ENCODE data around the gene DNAH11. TPM values are rescaled to one million over a fixed set of nuclear protein-coding genes. Genes with fewer than 3 reads are reported as not detected.

DNAH11 gene
- polyA plus RNA-seq, 1 donor from 2014 or later = 0.16 TPM

- Histone ChIP-seq H2AFZ (ENCODE audit: low read depth, low read length) (no peak overlapping the region), H3K4me3 (ENCODE audit: low read length) (no peak overlapping the region)
- TF ChIP-seq, protein P1, sequence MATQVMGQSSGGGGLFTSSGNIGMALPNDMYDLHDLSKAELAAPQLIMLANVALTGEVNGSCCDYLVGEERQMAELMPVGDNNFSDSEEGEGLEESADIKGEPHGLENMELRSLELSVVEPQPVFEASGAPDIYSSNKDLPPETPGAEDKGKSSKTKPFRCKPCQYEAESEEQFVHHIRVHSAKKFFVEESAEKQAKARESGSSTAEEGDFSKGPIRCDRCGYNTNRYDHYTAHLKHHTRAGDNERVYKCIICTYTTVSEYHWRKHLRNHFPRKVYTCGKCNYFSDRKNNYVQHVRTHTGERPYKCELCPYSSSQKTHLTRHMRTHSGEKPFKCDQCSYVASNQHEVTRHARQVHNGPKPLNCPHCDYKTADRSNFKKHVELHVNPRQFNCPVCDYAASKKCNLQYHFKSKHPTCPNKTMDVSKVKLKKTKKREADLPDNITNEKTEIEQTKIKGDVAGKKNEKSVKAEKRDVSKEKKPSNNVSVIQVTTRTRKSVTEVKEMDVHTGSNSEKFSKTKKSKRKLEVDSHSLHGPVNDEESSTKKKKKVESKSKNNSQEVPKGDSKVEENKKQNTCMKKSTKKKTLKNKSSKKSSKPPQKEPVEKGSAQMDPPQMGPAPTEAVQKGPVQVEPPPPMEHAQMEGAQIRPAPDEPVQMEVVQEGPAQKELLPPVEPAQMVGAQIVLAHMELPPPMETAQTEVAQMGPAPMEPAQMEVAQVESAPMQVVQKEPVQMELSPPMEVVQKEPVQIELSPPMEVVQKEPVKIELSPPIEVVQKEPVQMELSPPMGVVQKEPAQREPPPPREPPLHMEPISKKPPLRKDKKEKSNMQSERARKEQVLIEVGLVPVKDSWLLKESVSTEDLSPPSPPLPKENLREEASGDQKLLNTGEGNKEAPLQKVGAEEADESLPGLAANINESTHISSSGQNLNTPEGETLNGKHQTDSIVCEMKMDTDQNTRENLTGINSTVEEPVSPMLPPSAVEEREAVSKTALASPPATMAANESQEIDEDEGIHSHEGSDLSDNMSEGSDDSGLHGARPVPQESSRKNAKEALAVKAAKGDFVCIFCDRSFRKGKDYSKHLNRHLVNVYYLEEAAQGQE (IDR thresholded peaks at IDR 0.05; ENCODE audit: borderline replicate concordance) = no peak
- TF ChIP-seq POLR2AphosphoS5 (IDR thresholded peaks at IDR 0.05) (no peak), TAF1 (IDR thresholded peaks at IDR 0.05; ENCODE audit: low read depth) (no peak), EP300 (conservative IDR thresholded peaks at IDR 0.05; ENCODE audit: poor library complexity, severe bottlenecking) (no peak), MXI1 (conservative IDR thresholded peaks at IDR 0.05; ENCODE audit: poor library complexity, severe bottlenecking) (no peak), RAD21 (conservative IDR thresholded peaks at IDR 0.05) (no peak), CTCF (IDR thresholded peaks at IDR 0.05; ENCODE audit: poor library complexity, severe bottlenecking) (no peak), EZH2 (IDR thresholded peaks at IDR 0.05; ENCODE audit: borderline replicate concordance, insufficient read depth, low read length, poor library complexity, severe bottlenecking) (no peak), SMC3 (conservative IDR thresholded peaks at IDR 0.05; ENCODE audit: poor library complexity) (no peak)
Measured at GRCh38 chr7:21504021-21504420, 38.8 kb upstream of the DNAH11 start.

DNA sequence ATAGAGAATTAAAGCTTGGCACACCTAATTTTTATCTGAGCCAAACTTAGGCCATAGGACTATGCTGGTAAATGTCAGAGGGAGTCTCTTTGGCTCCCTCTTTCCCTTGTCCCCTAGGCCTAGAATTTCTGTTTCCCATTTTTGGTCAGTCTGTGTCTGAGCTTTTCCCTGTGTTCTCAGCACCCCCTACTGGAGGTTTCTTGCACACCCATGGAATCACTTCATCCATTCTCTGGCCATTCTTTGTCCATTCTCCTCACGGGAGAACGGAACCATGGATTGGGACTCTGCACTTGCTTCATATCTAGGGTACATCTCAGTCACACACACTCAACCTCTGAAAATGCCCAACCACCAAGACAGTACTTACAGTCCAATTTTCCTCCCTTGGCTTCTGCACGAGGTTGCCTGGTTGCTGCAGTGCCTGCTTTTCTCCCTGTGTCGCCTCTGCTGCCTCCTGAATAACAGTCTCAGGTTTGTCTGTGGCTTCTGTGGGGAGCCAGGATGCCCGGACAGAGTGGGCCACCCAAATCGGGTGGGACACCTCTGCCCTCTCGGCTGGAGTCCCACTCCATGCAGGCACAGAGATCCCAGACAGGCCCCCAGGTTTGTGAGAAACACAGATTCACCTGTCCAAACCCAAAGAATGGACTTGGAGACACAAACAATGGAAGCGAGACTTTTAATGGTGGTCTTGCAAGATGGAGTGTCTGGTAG, 35.1 kb upstream of the DNAH11 start:
- H3K36me3 ChIP-seq (ENCODE audit: insufficient read depth, low read length) = peaks cover 27% of the 10 kb centered on the region
- H3K4me2 ChIP-seq (ENCODE audit: low read length) = no peak overlapping the region
- no peak overlapping the region for H3K27ac ChIP-seq (ENCODE audit: low read length)
- no peaks in the 10 kb centered on the region for H3K27me3 ChIP-seq (ENCODE audit: insufficient read depth, low read depth, low read length)
- no peaks in the 10 kb centered on the region for H3F3A ChIP-seq (ENCODE audit: insufficient read depth, low read length, poor library complexity, severe bottlenecking)
- no peak for TF ChIP-seq TAF1 (IDR thresholded peaks at IDR 0.05; ENCODE audit: low read depth)
- no peak for TF ChIP-seq RAD21 (conservative IDR thresholded peaks at IDR 0.05)
- no peak for TF ChIP-seq POLR2AphosphoS5 (IDR thresholded peaks at IDR 0.05)
- H3K9me2 ChIP-seq (ENCODE audit: insufficient read depth, low read length) = no peaks in the 10 kb centered on the region
- no peaks in the 10 kb centered on the region for H4K20me1 ChIP-seq (ENCODE audit: insufficient read depth)
- peaks cover 4% of the 10 kb centered on the region for H3K79me2 ChIP-seq (replicated peaks; ENCODE audit: insufficient read depth, low read length)
- H3K9ac ChIP-seq (ENCODE audit: low read length) = no peak overlapping the region
- no peak overlapping the region for H2AFZ ChIP-seq (ENCODE audit: low read depth, low read length)
- H3K9me3 ChIP-seq (ENCODE audit: low read length) = peaks cover 6% of the 10 kb centered on the region
- no peak overlapping the region for H3K4me3 ChIP-seq (ENCODE audit: low read length)

More at GRCh38 chr7:21504021-21504420, 38.8 kb upstream of the DNAH11 start:
- Histone ChIP-seq H3K9me2 (ENCODE audit: insufficient read depth, low read length) (no peaks in the 10 kb centered on the region), H3K36me3 (ENCODE audit: insufficient read depth, low read length) (peaks cover 14% of the 10 kb centered on the region), H3K9ac (ENCODE audit: low read length) (no peak overlapping the region), H3K4me2 (ENCODE audit: low read length) (no peak overlapping the region), H3K79me2 (replicated peaks; ENCODE audit: insufficient read depth, low read length) (peaks cover 4% of the 10 kb centered on the region), H4K20me1 (ENCODE audit: insufficient read depth) (no peaks in the 10 kb centered on the region), H3K9me3 (ENCODE audit: low read length) (peaks cover 6% of the 10 kb centered on the region), H3F3A (ENCODE audit: insufficient read depth, low read length, poor library complexity, severe bottlenecking) (no peaks in the 10 kb centered on the region), H3K27ac (ENCODE audit: low read length) (no peak overlapping the region), H3K27me3 (ENCODE audit: insufficient read depth, low read depth, low read length) (no peaks in the 10 kb centered on the region)

Measured in neural cell (in vitro differentiated cells).